ENCODE results near the gene MED26.

GRCh38 chr19:16581145-16581970, 46.6 kb downstream of the MED26 start:
- TF ChIP-seq EP300 (IDR thresholded peaks at IDR 0.05; ENCODE audit: low read length), result 0 out of 2 replicates have a peak, but pooled peaks have one; percentile 33
- peak in 1 of 3 experiments; percentile 6; a peak in 1 of 6 replicates for TF ChIP-seq CTCF (IDR thresholded peaks at IDR 0.05 in 2 of 3, conservative IDR thresholded peaks at IDR 0.05 in 1 of 3; ENCODE audit: insufficient read depth in 2 of 3, low read depth in 1 of 3, low read length in 3 of 3)
- TF ChIP-seq TCF7L2 (IDR thresholded peaks at IDR 0.05; ENCODE audit: low read depth, low read length), result no peak
- TF ChIP-seq MCM5 (IDR thresholded peaks at IDR 0.05; ENCODE audit: low read depth), result no peak
- TF ChIP-seq ZNF655 (CRISPR knock-in tag; IDR thresholded peaks at IDR 0.05), result no peak
- TF ChIP-seq ZNF12 (CRISPR knock-in tag; IDR thresholded peaks at IDR 0.05), result peak; percentile 73; the same call in 1 of the 2 replicates
- TF ChIP-seq, protein P1, sequence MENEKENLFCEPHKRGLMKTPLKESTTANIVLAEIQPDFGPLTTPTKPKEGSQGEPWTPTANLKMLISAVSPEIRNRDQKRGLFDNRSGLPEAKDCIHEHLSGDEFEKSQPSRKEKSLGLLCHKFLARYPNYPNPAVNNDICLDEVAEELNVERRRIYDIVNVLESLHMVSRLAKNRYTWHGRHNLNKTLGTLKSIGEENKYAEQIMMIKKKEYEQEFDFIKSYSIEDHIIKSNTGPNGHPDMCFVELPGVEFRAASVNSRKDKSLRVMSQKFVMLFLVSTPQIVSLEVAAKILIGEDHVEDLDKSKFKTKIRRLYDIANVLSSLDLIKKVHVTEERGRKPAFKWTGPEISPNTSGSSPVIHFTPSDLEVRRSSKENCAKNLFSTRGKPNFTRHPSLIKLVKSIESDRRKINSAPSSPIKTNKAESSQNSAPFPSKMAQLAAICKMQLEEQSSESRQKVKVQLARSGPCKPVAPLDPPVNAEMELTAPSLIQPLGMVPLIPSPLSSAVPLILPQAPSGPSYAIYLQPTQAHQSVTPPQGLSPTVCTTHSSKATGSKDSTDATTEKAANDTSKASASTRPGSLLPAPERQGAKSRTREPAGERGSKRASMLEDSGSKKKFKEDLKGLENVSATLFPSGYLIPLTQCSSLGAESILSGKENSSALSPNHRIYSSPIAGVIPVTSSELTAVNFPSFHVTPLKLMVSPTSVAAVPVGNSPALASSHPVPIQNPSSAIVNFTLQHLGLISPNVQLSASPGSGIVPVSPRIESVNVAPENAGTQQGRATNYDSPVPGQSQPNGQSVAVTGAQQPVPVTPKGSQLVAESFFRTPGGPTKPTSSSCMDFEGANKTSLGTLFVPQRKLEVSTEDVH (IDR thresholded peaks at IDR 0.05; ENCODE audit: low read depth, partially characterized antibody), result no peak
- TF ChIP-seq, protein P2, sequence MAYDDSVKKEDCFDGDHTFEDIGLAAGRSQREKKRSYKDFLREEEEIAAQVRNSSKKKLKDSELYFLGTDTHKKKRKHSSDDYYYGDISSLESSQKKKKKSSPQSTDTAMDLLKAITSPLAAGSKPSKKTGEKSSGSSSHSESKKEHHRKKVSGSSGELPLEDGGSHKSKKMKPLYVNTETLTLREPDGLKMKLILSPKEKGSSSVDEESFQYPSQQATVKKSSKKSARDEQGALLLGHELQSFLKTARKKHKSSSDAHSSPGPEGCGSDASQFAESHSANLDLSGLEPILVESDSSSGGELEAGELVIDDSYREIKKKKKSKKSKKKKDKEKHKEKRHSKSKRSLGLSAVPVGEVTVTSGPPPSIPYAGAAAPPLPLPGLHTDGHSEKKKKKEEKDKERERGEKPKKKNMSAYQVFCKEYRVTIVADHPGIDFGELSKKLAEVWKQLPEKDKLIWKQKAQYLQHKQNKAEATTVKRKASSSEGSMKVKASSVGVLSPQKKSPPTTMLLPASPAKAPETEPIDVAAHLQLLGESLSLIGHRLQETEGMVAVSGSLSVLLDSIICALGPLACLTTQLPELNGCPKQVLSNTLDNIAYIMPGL (CRISPR knock-in tag; IDR thresholded peaks at IDR 0.05), result no peak
- no peak for TF ChIP-seq PURB (CRISPR knock-in tag; IDR thresholded peaks at IDR 0.05; ENCODE audit: low read depth)
- TF ChIP-seq RFX5 (IDR thresholded peaks at IDR 0.05; ENCODE audit: low read depth, low read length), result no peak
- TF ChIP-seq DPF2 (IDR thresholded peaks at IDR 0.05), result peak; percentile 77
- no peak for TF ChIP-seq SPI1 (IDR thresholded peaks at IDR 0.05; ENCODE audit: borderline replicate concordance, low read depth, low read length)
- TF ChIP-seq DACH1 (IDR thresholded peaks at IDR 0.05; ENCODE audit: partially characterized antibody), result no peak
- TF ChIP-seq SIN3A (IDR thresholded peaks at IDR 0.05; ENCODE audit: borderline replicate concordance in 2 of 2, control insufficient read depth in 1 of 2, low read depth in 2 of 2, low read length in 2 of 2), result no peak

Data from K562 (cell line).